Measurements from ENCODE around the gene SERPINI1. TPM values are rescaled to one million over a fixed set of nuclear protein-coding genes. Genes with fewer than 3 reads are reported as not detected.

The SERPINI1 gene
- total RNA-seq, 3 donors from 2014 or later = 0.84 to 3.6 (median 1.3) TPM

GRCh38 chr3:167837466-167837865 lies 101.9 kb downstream of the SERPINI1 start:
- no peaks in the 10 kb centered on the region for H3K9me3 ChIP-seq
- no peaks in the 10 kb centered on the region for H3K4me1 ChIP-seq (ENCODE audit: low read depth)
- no peak for ATAC-seq
- intact Hi-C loops (cut with DNase I, micrococcal nuclease) = no loop called here
- TF ChIP-seq, protein P1, sequence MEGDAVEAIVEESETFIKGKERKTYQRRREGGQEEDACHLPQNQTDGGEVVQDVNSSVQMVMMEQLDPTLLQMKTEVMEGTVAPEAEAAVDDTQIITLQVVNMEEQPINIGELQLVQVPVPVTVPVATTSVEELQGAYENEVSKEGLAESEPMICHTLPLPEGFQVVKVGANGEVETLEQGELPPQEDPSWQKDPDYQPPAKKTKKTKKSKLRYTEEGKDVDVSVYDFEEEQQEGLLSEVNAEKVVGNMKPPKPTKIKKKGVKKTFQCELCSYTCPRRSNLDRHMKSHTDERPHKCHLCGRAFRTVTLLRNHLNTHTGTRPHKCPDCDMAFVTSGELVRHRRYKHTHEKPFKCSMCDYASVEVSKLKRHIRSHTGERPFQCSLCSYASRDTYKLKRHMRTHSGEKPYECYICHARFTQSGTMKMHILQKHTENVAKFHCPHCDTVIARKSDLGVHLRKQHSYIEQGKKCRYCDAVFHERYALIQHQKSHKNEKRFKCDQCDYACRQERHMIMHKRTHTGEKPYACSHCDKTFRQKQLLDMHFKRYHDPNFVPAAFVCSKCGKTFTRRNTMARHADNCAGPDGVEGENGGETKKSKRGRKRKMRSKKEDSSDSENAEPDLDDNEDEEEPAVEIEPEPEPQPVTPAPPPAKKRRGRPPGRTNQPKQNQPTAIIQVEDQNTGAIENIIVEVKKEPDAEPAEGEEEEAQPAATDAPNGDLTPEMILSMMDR (IDR thresholded peaks at IDR 0.05) = no peak
- no peak for DNase-seq
- H3K36me3 ChIP-seq (ENCODE audit: low read depth) = no peaks in the 10 kb centered on the region
- no peak overlapping the region for H3K4me3 ChIP-seq

DNA sequence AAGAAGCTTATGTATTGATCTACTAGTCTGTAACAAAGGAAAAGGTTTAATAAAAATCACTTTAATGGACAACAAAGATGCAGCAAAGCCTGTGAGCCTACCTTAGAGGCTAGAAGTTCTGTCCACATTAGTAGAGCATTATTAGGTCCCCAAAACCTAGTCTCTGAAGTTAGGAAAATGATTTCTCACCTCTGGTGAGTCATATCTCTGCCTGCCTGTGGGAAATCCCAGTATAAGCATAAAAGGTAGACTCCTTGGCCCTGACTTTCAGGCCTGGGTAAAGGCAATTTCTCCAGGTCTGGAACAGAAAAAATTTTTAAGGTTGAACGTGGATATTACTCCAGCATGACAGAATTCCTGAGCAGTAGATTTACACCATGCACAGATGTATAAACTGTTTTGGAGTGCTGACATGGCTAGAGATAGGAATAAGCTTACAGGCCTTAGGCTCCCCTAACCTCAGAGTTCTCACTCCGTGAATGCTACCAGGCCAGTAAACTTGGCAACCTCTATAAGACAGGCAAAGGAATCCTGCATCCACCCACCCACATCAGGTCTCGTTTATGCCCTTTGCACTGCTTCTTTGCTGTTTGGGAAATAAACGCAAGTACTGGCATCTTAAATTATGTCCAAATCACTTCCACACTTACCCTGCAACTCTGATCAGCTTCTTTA lies 104.1 kb downstream of the SERPINI1 start:
- Histone ChIP-seq H3K9me3 (no peaks in the 10 kb centered on the region), H3K4me1 (ENCODE audit: low read depth) (no peaks in the 10 kb centered on the region), H3K36me3 (ENCODE audit: low read depth) (no peaks in the 10 kb centered on the region), H3K4me3 (no peak overlapping the region)
- intact Hi-C loops (cut with DNase I, micrococcal nuclease) = no loop called here
- DNase-seq (no peak), ATAC-seq (no peak)
- TF ChIP-seq, protein P1 (IDR thresholded peaks at IDR 0.05) = no peak

- Histone ChIP-seq H3K9me3 (no peaks in the 10 kb centered on the region), H3K4me1 (ENCODE audit: low read depth) (no peaks in the 10 kb centered on the region), H3K4me3 (no peak overlapping the region), H3K36me3 (ENCODE audit: low read depth) (no peaks in the 10 kb centered on the region)
- intact Hi-C loops (cut with DNase I, micrococcal nuclease) = no loop called here
- no peak for DNase-seq
- ATAC-seq = no peak
- TF ChIP-seq, protein P1 (IDR thresholded peaks at IDR 0.05) = no peak
These were observed 104.7 kb downstream of the SERPINI1 start for GRCh38 chr3:167840247-167840646.

DNA sequence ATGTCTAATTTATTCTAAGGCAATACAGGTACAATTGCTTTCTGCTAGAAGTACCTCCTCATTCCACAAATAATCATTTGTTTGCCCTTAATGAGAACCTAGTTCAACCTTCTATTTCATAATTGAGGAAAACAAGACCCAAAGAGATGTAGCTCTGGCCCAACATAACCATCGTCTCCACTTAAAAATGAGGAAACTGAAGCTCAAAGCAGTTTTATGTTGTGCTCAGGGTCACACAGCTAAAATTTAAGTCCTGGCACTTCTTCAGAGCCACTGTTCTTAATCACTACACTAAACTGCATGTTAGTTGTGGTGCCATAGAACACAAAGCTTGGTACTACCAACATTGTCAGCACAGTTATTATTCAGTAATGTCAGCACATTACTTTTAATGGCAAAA lies 108.0 kb downstream of the SERPINI1 start:
- H3K4me1 ChIP-seq (ENCODE audit: low read depth) = no peaks in the 10 kb centered on the region
- no peaks in the 10 kb centered on the region for H3K36me3 ChIP-seq (ENCODE audit: low read depth)
- ATAC-seq (no peak), DNase-seq (no peak)
- intact Hi-C loops (cut with DNase I, micrococcal nuclease) = no loop called here
- H3K9me3 ChIP-seq = no peaks in the 10 kb centered on the region
- TF ChIP-seq, protein P1 (IDR thresholded peaks at IDR 0.05) = no peak
- H3K4me3 ChIP-seq = no peak overlapping the region

DNA sequence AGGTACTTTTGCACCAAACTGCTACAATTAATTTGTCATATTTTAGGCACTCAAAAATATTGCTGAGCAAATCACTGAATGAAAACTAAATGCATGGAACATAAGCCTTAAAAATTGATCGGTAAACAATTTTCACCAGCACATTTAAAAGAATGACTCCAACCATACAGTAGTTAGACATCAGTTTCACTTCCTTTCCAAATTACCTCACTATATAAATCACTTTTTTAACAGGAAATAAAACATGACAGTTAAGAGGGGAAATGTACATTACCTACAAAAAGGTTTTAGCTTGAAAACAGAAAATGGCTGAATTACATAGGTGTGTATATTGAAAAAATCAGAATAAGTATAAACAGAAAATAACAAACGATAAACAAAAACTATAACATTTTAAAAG lies 108.4 kb downstream of the SERPINI1 start:
- ATAC-seq (no peak), DNase-seq (no peak)
- H3K9me3 ChIP-seq = no peaks in the 10 kb centered on the region
- H3K36me3 ChIP-seq (ENCODE audit: low read depth) = no peaks in the 10 kb centered on the region
- TF ChIP-seq, protein P1 (IDR thresholded peaks at IDR 0.05) = no peak
- H3K4me3 ChIP-seq = no peak overlapping the region
- H3K4me1 ChIP-seq (ENCODE audit: low read depth) = no peaks in the 10 kb centered on the region
- intact Hi-C loops (cut with DNase I, micrococcal nuclease) = no loop called here

GRCh38 chr3:167844528-167844927 lies 109.0 kb downstream of the SERPINI1 start:
- intact Hi-C loops (cut with DNase I, micrococcal nuclease) = no loop called here
- Histone ChIP-seq H3K36me3 (ENCODE audit: low read depth) (no peaks in the 10 kb centered on the region), H3K4me3 (no peak overlapping the region), H3K4me1 (ENCODE audit: low read depth) (no peaks in the 10 kb centered on the region), H3K9me3 (no peaks in the 10 kb centered on the region)
- no peak for ATAC-seq
- TF ChIP-seq, protein P1 (IDR thresholded peaks at IDR 0.05) = no peak
- DNase-seq = no peak

Data from mucosa of descending colon (tissue), 3 donors.